HG03378 (cell line): ENCODE data around the gene RNF26.
"Not testable (repeated sequence)": the region's sequence is repeated elsewhere in the genome, so short reads cannot be mapped to it uniquely, and the experiment has no call there.

ENCODE experiments used
- ATAC-seq: cut with Tn5 transposase; IDR thresholded peaks from one replicate; pipeline ENCODE4 v1.9.1; 2021; ENCODE audit warnings: mild to moderate bottlenecking, moderate library complexity; ENCODE audit not compliant: unreplicated experiment

Gene RNF26

GRCh38 chr11:119381181-119381988, 47.1 kb downstream of the RNF26 start, which contains the start of gene USP2:
Gene USP2 (minus strand): TSS chr11:119381690. CDS start chr11:119373480, 8,210 bp downstream.
- ATAC-seq: peak; percentile 90

GRCh38 chr11:119382101-119382500, 47.8 kb downstream of the RNF26 start:
- no peak for ATAC-seq

- ATAC-seq: not testable (repeated sequence)
Measured at GRCh38 chr11:119382513-119382912, 48.2 kb downstream of the RNF26 start.

GRCh38 chr11:119384332-119384731, 50.0 kb downstream of the RNF26 start:
- ATAC-seq: no peak
